Fibroblast of lung (primary cell): ENCODE measurements around the gene HAUS5.

Experiments used
- CTCF ChIP-seq, 2 donors: IDR thresholded peaks in 1 of 2; conservative IDR thresholded peaks in 1 of 2; 1 replicate in 1 of 2; 2 replicates in 1 of 2; pipeline ENCODE4 v1.5.1; 2011 to 2012; ENCODE audit warnings: low read length in 2 of 2, control low read depth in 1 of 2, inconsistent platforms in 1 of 2, low read depth in 1 of 2, mild to moderate bottlenecking in 1 of 2
- EZH2 ChIP-seq: IDR thresholded peaks from 2 replicates; pipeline ENCODE4 v1.5.1; 2012; ENCODE audit warnings: low read length, control low read depth, mild to moderate bottlenecking; ENCODE audit errors: missing control alignments

GRCh38 chr19:35563207-35563829, 49.2 kb upstream of the HAUS5 start, which contains the start of gene ATP4A:
- no peak for TF ChIP-seq CTCF (conservative IDR thresholded peaks at IDR 0.05 in 1 of 2, IDR thresholded peaks at IDR 0.05 in 1 of 2; ENCODE audit: low read depth in 1 of 2, low read length in 2 of 2)
- no peak for TF ChIP-seq EZH2
